SKM-1 treated with dmso at 0.1 percent for 144 hours (cell line): ENCODE results near the gene FBH1.
A peak's percentile ranks its signal among the peaks of the same experiment; 100 is the strongest.
"Not testable (repeated sequence)": the region's sequence is repeated elsewhere in the genome, so short reads cannot be mapped to it uniquely, and the experiment has no call there.

Experiments used
- DNase-seq: peaks from one replicate; lab custom pipeline; 2025; ENCODE audit not compliant: unreplicated experiment; lab: John Stamatoyannopoulos, UW

Gene FBH1

DNA sequence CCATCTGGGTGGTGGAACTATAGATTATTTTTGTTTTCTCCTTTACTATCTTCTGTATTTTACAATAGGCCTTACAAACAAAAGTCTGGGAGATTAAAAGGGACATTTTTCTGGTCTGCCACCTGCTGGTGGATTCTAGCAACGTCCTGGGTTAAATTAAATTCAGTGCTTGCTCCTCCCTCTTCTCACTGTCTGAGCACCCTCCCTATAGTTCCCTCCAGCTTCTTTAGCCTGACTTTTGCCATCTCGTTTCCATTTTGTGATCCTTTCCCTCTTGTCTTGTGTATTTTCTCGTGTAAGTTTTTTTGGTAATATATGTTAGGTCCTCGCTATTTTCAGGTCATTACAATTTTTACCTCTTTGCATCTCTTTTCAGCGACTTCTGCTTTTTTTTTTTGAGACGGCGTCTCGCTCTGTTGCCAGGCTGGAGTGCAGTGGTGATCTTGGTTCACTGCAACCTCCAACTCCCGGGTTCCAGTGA, 16.5 kb upstream of the FBH1 start:
- peak; percentile 43 for DNase-seq

DNA sequence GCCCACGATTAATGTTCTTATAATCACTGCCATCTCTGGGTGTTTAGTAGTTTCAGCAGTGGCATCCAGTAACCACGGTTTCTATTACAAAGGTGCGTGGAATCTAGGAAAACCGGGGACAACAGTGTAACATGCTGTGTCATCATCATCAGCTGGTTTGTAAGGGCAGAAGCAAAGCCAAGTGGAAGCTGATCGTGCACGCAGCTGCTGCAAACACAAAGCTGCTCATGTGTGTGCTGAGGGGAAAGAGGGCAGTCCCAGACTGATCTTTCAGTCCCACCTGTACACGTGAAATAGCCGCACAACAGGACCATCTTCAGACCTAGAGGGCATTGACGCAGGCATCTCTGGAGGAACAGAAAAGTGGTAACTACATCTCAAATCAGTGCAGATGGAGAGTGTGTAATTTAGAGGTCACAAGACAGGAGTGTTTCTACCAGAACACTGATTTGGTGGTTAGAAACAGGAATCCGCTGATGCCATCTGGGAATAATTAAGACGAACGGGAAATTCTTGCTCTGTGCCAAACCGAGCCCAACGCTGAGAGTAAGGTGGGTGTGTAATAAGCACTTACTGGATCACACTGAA, 13.8 kb upstream of the FBH1 start:
- no peak for DNase-seq

DNA sequence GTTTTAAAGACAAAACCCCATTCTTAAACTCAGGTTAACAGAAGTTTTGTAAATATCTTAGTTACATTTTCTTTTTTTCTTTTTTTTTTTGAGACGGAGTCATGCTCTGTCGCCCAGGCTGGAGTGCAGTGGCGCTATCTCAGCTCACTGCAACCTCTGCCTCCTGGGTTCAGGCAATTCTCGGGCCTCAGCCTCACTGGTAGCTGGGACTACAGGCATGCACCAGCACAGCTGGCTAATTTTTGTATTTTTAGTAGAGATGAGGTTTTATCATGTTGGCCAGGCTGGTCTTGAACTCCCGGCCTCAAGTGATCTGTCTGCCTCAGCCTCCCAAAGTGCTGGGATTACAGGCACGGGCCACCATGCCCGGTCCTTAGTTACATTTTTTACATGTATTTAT, 13.0 kb upstream of the FBH1 start:
- DNase-seq = not testable (repeated sequence)

DNA sequence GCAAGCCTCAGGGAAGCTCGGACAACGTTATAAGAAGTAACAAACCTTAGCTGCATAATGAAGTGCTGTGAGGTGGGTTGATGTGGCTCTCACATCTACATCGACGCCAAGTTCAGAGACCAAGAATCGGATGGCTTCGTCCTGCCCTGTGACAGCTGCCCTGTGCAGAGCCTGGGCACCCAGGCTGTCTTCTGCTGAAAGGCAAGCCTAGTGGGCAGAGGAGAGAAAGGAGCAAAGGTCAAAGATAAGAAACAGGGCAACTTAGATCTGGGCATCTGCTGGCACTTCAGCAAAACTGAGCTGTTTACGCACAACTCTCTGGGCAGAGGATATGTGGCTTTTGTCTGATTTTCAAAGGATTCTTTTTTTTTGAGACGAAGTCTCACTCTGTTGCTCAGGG, 7.1 kb upstream of the FBH1 start:
- DNase-seq = no peak

DNA sequence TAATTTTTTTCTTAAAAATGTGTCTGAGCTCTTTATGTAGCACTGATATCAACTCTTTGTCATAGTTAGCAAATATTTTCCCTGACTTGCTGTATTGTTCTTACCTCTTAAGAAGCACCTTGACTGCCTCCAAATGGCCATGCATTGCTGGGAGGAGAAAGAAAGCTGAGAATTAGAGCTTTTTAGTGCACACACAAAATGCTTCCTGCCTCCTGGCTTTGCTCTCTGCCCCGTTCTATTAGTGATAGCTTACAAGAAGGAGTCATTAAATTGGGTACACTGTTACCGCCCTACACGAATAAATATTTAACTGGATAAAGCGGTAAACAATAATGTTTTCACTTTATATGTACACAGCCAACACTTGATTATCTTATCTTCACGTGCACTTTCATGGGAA, 4.4 kb upstream of the FBH1 start:
- no peak for DNase-seq

DNA sequence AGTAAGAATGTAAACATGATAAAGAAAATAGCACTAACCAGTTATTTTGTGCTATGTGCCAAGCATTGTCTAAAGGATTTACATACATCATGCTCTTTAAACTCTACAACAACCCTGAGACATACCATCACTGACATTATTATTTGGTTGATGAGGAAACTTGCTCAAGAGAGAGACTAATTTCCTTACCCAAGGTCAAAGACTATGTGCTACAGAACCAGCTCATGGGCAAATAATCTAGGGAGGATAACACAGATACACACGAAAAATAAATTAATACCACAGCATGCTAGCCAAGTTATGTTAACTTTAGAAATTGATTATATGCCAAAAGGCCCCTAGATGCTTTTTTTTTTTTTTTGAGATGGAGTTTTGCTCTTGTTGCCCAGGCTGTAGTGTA, 3.0 kb upstream of the FBH1 start:
- no peak for DNase-seq

DNA sequence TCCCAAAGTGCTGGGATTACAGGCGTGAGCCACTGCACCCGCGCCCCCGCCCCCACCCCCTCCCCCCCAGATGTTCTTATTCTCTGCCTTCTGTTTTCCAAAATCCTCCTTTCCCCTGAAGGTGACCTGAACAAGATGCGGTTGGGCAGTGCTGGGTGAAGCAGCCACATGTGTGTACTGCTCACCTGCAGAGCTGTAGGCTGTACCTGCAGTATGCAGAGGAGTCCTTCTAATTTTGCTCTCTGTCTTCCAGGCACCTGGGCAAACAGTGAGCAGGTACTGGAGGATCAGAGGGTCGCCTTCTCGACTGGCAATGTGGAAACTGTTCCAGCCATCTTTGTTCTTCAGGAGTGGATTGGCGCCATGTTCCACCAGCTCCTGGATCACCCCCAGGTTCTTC, 2.4 kb upstream of the FBH1 start:
- no peak for DNase-seq

DNA sequence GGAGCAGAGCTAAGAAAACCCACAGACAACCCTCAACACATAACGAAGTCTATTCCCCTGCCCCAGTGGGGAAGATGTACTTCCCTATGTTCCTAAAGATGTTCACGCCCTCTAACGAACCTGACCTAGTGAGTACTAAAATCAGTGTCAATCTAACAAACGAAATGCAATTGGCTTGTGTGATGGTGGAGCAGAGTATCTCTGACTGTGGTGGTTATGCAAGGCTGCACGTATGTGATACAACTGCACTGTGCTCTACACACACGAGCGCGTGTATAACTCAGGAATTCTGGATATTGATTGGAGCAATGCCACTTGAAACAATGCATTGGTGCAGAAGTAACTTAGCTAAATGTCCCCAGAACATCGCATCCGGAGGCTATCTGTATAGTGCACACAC, 1.7 kb upstream of the FBH1 start:
- DNase-seq = no peak

DNA sequence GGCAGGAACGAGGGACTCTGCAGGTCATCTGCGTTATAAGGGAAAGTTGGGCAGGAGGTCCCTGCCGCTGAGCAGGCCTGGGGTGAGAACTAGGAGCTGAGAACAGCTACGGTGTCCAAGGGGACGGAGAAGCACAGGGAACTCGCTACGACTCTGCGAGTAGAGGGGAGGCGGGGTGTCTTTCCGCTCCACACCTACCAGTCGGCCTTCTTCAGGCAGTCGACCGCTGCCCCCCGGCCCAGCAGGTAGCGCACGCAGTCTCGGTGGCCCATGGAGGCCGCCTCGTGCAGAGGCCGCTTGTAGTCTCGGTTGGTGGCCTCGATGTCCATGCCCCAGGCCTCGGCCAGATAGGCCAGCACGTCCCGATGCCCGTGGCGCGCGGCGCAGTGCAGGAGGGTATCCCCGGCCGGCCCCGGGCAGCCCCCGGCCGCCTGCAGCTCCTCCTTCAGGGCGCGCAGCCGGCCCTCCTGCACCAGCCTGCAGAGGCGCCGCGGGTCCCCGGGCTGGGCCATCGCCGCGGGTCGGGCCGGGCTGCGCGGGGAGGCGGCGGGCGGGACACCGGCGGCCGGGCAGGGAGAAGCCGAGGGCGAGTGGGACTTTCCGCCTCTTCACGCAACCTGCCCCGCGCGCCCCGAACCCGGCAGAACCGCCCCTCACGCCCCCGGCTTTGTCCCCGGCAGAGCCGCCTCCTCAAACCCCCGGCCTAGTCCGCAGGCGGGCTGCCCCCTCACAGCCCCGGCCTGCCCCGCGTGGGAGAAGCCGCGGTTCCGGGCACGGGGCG, 1.0 kb upstream of the FBH1 start:
- no peak for DNase-seq

DNA sequence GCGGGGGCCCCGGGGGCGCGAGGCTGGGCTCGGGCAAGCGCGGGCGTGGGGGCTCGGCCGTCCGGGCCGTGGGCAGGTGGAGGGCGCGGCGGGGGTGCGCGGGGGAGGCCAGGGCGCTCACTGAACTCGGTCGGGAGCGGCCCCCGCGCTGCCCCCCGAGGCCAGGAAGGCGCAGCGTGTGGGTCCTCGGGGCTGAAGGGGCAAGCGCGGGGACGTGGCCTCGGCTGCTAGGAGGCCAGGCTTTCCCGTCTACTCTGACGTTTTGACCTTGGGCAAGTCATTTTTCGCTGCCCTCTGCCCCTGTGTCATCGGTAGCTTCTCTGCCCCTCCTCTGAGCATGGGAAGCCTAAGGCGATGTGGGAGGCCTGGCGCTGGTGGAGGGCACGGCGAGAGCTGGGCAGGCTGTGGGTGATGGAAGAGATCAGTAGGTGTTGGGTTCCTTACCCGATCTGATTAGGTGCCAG, 441 bp downstream of the FBH1 start:
- DNase-seq = no peak

DNA sequence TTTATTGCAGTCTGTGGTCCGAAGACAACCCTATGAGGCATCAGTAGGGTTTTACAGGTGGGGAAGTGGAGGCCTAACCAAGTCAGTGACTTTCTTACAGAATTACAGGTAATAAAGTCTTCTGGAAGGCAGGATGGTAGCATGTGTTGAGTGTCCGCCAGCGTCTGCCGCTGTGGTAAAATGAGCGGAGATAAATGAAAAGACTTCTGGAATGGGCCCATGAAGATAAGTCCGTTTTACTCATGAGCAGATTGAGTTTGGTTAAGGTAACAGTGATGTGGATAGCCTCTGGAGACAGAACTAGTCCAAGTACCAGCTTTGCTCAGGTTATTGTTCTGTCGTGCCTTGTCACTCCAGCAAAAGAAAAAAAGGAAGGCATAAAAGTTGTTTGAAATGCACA, 966 bp downstream of the FBH1 start:
- DNase-seq = no peak

DNA sequence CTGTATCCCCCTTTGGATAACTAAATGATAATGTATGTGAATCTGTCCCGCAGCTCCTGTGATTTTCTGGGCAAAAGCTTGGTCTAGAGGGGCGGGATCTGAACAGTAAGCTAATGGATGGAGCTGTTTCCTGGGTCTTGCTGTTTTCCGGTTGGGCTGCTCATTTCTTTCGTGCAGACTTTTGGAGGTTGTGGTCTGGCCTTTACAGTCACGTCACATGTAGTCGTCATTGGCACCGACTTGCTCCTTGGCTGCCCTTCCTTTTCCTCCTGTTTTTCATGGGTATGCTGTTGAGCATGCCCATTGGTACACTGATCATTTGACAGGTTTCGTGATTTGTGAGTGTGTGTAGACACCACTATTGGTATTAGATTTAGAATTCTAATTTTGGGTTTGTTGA, 2.0 kb downstream of the FBH1 start:
- no peak for DNase-seq

DNA sequence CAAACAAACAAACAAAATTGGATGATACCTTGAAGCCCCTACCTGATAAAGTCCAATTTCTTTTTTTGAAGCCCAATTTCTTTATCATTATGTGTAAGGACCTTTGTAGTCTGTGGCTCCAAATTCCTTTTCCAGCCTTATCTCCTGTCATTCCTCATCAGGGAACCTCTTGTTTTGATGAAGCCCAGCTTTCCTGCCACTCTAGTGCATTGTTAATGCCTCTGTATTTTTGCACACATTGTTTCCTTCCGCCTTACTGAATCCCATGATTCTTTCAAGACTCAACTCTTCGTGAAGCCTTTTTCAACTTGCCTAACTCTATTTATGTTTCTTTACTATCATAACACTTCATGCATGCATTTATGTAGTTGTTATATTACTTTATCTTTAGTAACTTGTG, 3.3 kb downstream of the FBH1 start:
- DNase-seq = no peak

DNA sequence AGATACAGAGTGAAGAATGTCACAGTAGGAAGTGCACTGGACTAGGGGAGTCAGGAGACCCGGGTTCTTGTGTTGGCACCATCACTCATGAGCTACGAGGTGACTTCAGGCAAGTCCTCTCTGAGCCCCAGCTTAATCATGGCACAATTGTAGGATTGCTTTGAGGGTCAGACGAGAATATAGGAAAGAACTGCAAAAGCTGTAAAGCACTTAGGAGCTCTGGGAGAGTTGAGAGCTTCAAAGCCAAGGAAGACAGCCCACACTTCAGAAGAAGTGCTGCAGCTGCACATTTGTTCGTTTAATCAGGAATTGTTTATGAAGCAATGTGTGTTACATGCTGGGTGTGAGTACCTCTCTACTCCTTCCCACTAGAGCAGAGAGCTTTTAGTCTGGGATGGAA, 4.4 kb downstream of the FBH1 start:
- DNase-seq = no peak

DNA sequence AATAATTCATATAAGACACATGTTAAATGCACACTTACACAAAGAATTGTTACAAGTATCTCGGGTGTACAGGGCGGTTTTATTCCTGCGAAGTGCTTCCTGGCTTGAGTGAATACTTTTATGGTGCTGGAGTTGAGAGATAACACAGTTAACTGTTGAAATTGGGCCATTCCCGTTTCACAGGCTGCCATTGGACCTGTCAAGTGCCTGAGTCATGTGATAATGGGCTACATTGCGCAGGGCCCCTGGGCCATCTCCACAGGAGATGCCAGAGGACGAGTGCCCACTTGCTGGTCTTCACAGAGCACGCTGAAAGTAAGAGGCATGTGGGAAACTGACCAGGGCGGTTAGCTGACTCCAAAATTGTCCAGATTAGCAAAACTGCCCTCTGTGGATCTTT, 4.8 kb downstream of the FBH1 start:
- no peak for DNase-seq

DNA sequence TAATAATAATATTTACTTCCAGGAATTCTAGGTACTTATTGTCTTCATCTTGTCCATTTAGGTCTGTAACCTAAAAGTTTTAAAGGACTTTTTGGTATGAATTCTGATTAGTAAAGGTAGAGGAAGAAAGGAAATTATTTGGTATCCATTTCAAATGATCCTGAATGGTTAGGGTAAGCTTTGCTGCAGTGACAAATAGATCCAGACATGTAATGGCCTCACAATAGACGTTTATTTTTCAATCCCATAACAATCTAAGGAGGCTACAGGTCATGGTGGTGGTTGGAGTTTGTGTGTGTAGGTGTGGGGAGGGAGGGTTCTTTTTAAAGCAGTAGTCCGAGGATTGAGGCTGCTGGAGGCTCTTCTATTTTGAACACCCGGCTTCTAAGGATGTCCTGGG, 5.3 kb downstream of the FBH1 start:
- no peak for DNase-seq

DNA sequence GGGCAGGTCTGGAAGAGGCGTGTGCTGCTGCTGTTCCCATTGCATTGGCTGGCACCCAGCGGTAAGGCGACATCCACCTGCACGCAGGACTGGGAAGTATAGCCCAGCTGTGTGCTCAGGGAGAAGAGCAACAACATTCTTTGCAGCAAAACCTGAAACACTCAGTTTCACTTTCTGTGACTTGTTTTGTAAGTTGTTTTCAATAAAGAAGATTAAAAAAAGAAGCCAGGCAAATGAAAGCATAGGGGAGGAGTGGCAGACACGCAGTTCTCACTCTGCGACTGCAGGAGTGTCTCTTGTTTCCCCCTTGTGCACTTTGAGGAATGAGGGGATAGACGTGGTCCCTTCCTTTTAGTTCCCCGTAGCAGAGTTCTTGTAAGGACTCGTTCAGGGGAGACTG, 5.8 kb downstream of the FBH1 start:
- DNase-seq = no peak

DNA sequence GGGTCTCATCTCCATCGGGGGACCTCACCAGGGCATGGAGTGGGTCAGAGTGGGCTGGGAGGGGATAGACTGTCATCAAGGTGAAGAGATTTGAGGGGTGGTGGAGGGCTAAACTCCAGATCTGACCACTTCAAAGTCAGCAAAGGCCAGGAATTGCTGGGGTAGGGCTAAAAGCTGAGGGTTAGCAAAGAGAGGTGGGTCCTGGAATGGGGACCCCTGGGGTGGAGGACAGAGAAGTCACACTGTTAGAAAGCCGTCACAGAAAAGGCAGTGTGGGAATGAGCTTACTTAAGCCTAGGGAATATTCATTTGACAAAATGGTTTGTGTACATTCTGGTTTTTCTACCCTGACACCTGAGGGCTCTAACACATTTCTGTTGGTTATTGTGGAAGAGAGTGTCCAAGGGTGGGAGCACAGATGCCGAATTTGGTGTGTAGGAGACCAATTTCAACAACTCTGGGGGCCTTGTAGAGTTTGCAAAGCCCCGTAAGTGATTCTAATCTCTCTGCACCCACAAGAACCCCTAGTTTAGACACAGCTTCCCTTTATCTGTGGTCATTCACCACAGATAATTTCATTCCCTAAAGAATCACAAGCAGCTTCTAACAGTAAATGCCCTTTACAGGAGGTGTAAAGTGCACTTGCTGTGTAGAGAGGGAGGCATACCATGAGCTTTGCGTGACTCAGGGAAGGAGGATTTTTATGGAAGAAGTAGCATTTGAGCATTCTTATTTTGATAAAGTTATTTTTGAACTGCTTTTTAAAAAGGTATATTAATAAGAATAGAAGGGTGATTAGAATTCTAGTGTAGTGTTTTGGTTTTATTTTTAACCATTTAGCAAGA, 6.4 kb downstream of the FBH1 start:
- DNase-seq = no peak

DNA sequence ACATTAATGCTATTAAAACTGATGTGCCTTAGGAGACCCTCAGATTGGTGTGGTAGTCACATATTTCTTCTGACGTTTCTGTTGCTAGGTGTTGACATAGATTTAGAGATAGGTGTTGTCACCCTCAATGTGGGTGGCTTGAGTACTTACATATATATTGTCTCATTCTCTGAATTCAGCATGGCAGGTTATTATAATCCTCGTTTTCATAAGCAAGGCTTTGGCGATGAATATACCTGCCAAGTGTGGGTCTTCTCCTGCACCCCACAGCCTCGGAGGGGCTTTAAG, 7.0 kb downstream of the FBH1 start:
- no peak for DNase-seq

DNA sequence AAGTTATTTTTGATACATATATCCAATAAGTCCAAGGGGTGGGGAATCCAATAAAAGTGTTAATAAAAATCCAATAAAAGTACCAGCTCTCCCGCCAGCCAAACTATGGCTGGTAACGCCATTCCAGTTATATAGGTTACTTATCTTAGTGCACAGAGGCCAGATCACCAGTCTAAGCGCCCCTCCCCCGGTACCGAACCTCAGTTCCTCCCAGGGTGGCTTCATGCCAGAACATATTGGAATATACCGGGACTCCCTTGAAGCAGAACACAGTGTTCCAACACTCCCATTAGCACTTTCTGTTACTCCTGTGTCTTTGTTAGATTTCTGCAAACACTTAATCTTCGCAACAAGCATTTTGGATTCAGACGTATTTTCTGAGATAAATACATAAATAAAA, 7.5 kb downstream of the FBH1 start:
- no peak for DNase-seq

DNA sequence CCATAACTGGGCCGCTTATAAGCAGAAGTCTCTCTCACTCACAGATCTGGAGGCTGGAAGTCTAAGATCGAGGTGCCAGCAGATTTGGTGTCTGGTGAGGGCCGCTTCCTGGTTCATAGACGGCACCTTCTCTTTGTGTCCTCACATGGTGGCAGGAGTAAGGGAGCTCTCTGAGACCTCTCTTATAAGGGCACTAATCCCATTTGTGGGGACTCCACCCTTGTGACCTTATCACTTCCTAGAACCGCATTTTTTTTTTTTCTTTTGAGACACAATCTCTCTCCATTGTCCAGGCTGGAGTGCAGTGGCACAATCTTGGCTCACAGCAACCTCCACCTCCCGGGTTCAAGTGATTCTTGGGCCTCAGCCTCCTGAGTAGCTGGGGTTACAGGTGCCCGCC, 8.1 kb downstream of the FBH1 start:
- no peak for DNase-seq

DNA sequence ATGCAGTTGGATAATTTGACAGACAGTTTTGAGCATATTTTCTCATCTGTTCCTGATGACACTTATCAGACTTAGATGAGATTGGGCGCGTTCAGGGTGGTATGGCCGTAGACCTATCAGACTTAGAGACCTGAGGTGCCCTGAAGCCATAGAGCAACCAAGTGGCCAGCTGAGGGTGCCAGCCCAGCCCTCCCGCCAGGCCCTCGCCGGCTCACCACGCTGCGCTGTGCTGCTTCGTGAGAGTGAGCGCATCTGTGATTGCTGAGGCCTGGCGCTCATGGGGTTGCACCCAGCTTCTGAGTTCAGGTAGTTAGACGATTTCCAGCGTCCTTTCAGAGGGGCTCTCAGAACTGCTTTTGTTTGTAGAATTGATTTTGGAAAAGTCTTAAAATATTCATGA, 10.2 kb downstream of the FBH1 start:
- no peak for DNase-seq
